ENCODE measurements around the gene GRIP1.
A peak's percentile ranks its signal among the peaks of the same experiment; 100 is the strongest.

The GRIP1 gene

GRCh38 chr12:66550626-66551025 is 128.2 kb downstream of the GRIP1 start:
- TF ChIP-seq EZH2 (optimal IDR thresholded peaks at IDR 0.05; ENCODE audit: low read depth, low read length) (no peak), CTCF (IDR thresholded peaks at IDR 0.05; ENCODE audit: low read length) (no peak), EZH2phosphoT487 (IDR thresholded peaks at IDR 0.05; ENCODE audit: low read length) (no peak)
- no peak overlapping the region for H3K27ac ChIP-seq (ENCODE audit: low read length)

GRCh38 chr12:66549050-66549389 is 129.9 kb downstream of the GRIP1 start:
- H4K20me1 ChIP-seq (ENCODE audit: insufficient read depth, low read length): no peaks in the 10 kb centered on the region
- H3K36me3 ChIP-seq (replicated peaks; ENCODE audit: insufficient read depth, low read length): no peaks in the 10 kb centered on the region
- no peak overlapping the region for H2AFZ ChIP-seq (ENCODE audit: low read length)
- H3K27ac ChIP-seq (ENCODE audit: low read length): no peak overlapping the region
- H3K9me3 ChIP-seq (replicated peaks; ENCODE audit: insufficient read depth, low read length): no peaks in the 10 kb centered on the region
- no peaks in the 10 kb centered on the region for H3K27me3 ChIP-seq (replicated peaks; ENCODE audit: insufficient read depth, low read length)
- TF ChIP-seq EZH2phosphoT487 (IDR thresholded peaks at IDR 0.05; ENCODE audit: low read length): no peak
- no peak for TF ChIP-seq CTCF (IDR thresholded peaks at IDR 0.05; ENCODE audit: low read length)
- TF ChIP-seq EZH2 (optimal IDR thresholded peaks at IDR 0.05; ENCODE audit: low read depth, low read length): no peak
- no peak for DNase-seq
- no peaks in the 10 kb centered on the region for H3K4me1 ChIP-seq (ENCODE audit: low read length)
- H3F3A ChIP-seq (ENCODE audit: insufficient read depth, low read length): no peaks in the 10 kb centered on the region
- no peak overlapping the region for H3K4me3 ChIP-seq (ENCODE audit: low read length)
- no peaks in the 10 kb centered on the region for H3K9me2 ChIP-seq (replicated peaks; ENCODE audit: insufficient read depth, low read length)
- no peaks in the 10 kb centered on the region for H3K79me2 ChIP-seq (ENCODE audit: low read length)
- no peak overlapping the region for H3K9ac ChIP-seq (ENCODE audit: low read length)
- no peak overlapping the region for H3K4me2 ChIP-seq (ENCODE audit: low read depth, low read length)

More at GRCh38 chr12:66550626-66551025, 128.2 kb downstream of the GRIP1 start:
- H2AFZ ChIP-seq (ENCODE audit: low read length): no peak overlapping the region
- H3K4me2 ChIP-seq (ENCODE audit: low read depth, low read length): no peak overlapping the region
- H3K79me2 ChIP-seq (ENCODE audit: low read length): no peaks in the 10 kb centered on the region
- no peaks in the 10 kb centered on the region for H3K27me3 ChIP-seq (replicated peaks; ENCODE audit: insufficient read depth, low read length)
- H3K4me3 ChIP-seq (ENCODE audit: low read length): no peak overlapping the region
- DNase-seq: no peak
- H3K36me3 ChIP-seq (replicated peaks; ENCODE audit: insufficient read depth, low read length): no peaks in the 10 kb centered on the region
- no peaks in the 10 kb centered on the region for H4K20me1 ChIP-seq (ENCODE audit: insufficient read depth, low read length)
- no peaks in the 10 kb centered on the region for H3K9me3 ChIP-seq (replicated peaks; ENCODE audit: insufficient read depth, low read length)
- no peaks in the 10 kb centered on the region for H3K4me1 ChIP-seq (ENCODE audit: low read length)
- H3K9ac ChIP-seq (ENCODE audit: low read length): no peak overlapping the region
- no peaks in the 10 kb centered on the region for H3F3A ChIP-seq (ENCODE audit: insufficient read depth, low read length)
- no peaks in the 10 kb centered on the region for H3K9me2 ChIP-seq (replicated peaks; ENCODE audit: insufficient read depth, low read length)

- Histone ChIP-seq H3K4me3 (ENCODE audit: low read length) (no peak overlapping the region), H3K4me1 (ENCODE audit: low read length) (no peaks in the 10 kb centered on the region), H4K20me1 (ENCODE audit: insufficient read depth, low read length) (no peaks in the 10 kb centered on the region), H3K27me3 (replicated peaks; ENCODE audit: insufficient read depth, low read length) (no peaks in the 10 kb centered on the region), H3K27ac (ENCODE audit: low read length) (no peak overlapping the region), H3K9me2 (replicated peaks; ENCODE audit: insufficient read depth, low read length) (no peaks in the 10 kb centered on the region), H3F3A (ENCODE audit: insufficient read depth, low read length) (no peaks in the 10 kb centered on the region), H3K4me2 (ENCODE audit: low read depth, low read length) (no peak overlapping the region), H3K79me2 (ENCODE audit: low read length) (no peaks in the 10 kb centered on the region), H3K9ac (ENCODE audit: low read length) (no peak overlapping the region), H3K9me3 (replicated peaks; ENCODE audit: insufficient read depth, low read length) (no peaks in the 10 kb centered on the region), H3K36me3 (replicated peaks; ENCODE audit: insufficient read depth, low read length) (no peaks in the 10 kb centered on the region), H2AFZ (ENCODE audit: low read length) (no peak overlapping the region)
- TF ChIP-seq CTCF (IDR thresholded peaks at IDR 0.05; ENCODE audit: low read length) (peak; percentile 17), EZH2phosphoT487 (IDR thresholded peaks at IDR 0.05; ENCODE audit: low read length) (no peak)
- no peak for DNase-seq
These were observed 130.4 kb downstream of the GRIP1 start for GRCh38 chr12:66548338-66549049.
